ENCODE data around the gene POLE. TPM values are rescaled to one million over a fixed set of nuclear protein-coding genes. Genes with fewer than 3 reads are reported as not detected.

POLE gene
- total RNA-seq, 2 experiments from 2014 or later: 115 to 121 TPM

DNA sequence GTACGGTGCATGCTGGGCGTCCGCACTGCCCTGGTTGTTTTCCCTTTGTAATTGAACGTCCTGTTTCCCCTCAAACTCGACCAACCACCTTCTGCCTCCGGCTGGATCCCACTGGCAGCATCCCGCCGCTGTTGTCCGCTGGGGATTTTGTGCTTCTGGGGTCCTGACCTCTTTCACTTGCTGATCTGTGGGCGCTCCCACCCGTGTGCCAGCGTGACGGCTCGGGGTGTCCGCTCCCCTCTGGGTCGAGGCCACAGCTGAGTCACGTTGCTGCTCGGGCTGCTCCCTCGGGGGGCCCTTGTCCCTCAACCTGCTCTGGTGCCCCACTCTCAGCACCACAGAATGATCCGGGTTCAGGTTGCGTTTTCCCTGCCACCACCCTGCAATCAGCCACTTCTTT is 31.5 kb upstream of the POLE start:
- ATAC-seq: no peak

DNA sequence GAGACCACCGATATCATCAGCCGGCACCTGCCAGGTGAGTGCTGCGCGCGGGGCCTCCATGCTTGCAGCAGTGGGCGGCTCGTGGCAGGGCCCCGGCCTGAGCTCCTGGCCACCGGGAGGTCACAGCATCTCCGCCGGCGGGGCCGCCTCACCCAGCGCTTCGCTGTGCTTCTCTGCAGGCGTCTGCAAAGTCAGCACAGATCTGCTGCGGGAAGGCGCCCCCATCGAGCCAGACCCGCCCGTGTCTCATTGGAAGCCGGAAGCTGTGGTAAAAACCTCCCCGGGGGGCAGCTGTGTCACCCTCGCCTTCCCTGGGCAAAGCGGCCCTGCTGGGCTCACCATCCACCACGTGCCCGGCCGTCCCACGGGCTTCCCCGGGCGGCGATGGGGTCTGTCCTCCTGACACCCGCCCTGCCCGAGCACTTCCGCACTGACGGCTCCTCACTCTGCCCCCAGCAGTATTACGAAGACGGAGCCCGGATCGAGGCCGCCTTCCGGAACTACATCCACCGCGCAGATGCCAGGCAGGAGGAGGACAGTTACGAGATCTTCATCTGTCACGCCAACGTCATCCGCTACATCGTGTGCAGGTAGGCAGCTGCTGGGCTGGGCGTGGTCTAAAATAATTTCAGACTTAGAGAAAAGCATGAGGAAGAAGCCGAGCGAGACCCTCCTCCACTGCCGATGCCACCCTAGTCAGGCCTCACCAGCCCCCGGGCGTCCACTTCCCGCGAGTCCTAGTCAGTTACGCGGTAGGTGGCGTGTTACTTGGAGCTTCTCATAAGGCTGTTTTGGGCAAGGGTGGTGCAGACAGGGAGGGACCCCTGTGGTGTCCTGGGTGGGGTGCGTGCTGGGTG is 30.6 kb upstream of the POLE start:
- intact Hi-C loops (cut with micrococcal nuclease): no loop called here
- TF ChIP-seq, protein P1, sequence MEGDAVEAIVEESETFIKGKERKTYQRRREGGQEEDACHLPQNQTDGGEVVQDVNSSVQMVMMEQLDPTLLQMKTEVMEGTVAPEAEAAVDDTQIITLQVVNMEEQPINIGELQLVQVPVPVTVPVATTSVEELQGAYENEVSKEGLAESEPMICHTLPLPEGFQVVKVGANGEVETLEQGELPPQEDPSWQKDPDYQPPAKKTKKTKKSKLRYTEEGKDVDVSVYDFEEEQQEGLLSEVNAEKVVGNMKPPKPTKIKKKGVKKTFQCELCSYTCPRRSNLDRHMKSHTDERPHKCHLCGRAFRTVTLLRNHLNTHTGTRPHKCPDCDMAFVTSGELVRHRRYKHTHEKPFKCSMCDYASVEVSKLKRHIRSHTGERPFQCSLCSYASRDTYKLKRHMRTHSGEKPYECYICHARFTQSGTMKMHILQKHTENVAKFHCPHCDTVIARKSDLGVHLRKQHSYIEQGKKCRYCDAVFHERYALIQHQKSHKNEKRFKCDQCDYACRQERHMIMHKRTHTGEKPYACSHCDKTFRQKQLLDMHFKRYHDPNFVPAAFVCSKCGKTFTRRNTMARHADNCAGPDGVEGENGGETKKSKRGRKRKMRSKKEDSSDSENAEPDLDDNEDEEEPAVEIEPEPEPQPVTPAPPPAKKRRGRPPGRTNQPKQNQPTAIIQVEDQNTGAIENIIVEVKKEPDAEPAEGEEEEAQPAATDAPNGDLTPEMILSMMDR (IDR thresholded peaks at IDR 0.05): no peak
- Mint-ChIP-seq H3K27me3 (no peaks in the 10 kb centered on the region), H3K4me3 (no peak overlapping the region), H3K4me1 (ENCODE audit: low read depth) (peaks cover 11% of the 10 kb centered on the region), H3K9me3 (no peaks in the 10 kb centered on the region), H3K36me3 (ENCODE audit: low read depth) (peaks cover 43% of the 10 kb centered on the region), H3K27ac (no peak overlapping the region)
- CTCF ChIA-PET: interaction anchor here (0.6 kb wide), 1 partner anchor 14 kb away, joined by 3 read pairs; no protein-coding TSS in a partner anchor
- ATAC-seq (peak; percentile 20), DNase-seq (peak; percentile 26)
- POLR2A ChIA-PET: interaction anchor here (1.0 to 1.1 kb wide), 2 partner anchors 8 to 19 kb away, joined by 3 to 4 read pairs; no protein-coding TSS in a partner anchor

More for the DNA sequence above, 31.5 kb upstream of the POLE start:
- Mint-ChIP-seq H3K4me3 (no peak overlapping the region), H3K27ac (no peak overlapping the region), H3K27me3 (no peaks in the 10 kb centered on the region), H3K4me1 (ENCODE audit: low read depth) (peaks cover 3% of the 10 kb centered on the region), H3K9me3 (no peaks in the 10 kb centered on the region), H3K36me3 (ENCODE audit: low read depth) (peaks cover 44% of the 10 kb centered on the region)
- DNase-seq: no peak
- ChIA-PET POLR2A (interaction anchor here (1.0 to 1.1 kb wide), 3 partner anchors 8 to 9 kb away, joined by 3 to 4 read pairs (median 3); partner anchors contain the start of gene PGAM5), CTCF (no interaction called here)
- TF ChIP-seq, protein P1 (IDR thresholded peaks at IDR 0.05): no peak
- intact Hi-C loops (cut with micrococcal nuclease): no loop called here

GRCh38 chr12:132717011-132717410 is 29.9 kb upstream of the POLE start:
- CTCF ChIA-PET: interaction anchor here (0.6 kb wide), 1 partner anchor 15 kb away, joined by 3 read pairs; no protein-coding TSS in a partner anchor
- Mint-ChIP-seq H3K27ac (no peak overlapping the region), H3K27me3 (no peaks in the 10 kb centered on the region), H3K4me1 (ENCODE audit: low read depth) (peaks cover 16% of the 10 kb centered on the region), H3K9me3 (no peaks in the 10 kb centered on the region), H3K4me3 (no peak overlapping the region), H3K36me3 (ENCODE audit: low read depth) (peaks cover 43% of the 10 kb centered on the region)
- ATAC-seq: no peak
- DNase-seq: no peak
- intact Hi-C loops (cut with micrococcal nuclease): no loop called here
- POLR2A ChIA-PET: interaction anchor here (1.1 kb wide), 1 partner anchor 18 kb away, joined by 4 read pairs; no protein-coding TSS in a partner anchor
- TF ChIP-seq, protein P1 (IDR thresholded peaks at IDR 0.05): no peak

GRCh38 chr12:132716356-132716755 is 29.2 kb upstream of the POLE start:
- H3K27ac Mint-ChIP-seq: no peak overlapping the region
- DNase-seq (no peak), ATAC-seq (no peak)
- intact Hi-C loops (cut with micrococcal nuclease): no loop called here
- CTCF ChIA-PET: no interaction called here
- H3K27me3 Mint-ChIP-seq: no peaks in the 10 kb centered on the region
- H3K36me3 Mint-ChIP-seq (ENCODE audit: low read depth): peaks cover 42% of the 10 kb centered on the region
- H3K4me1 Mint-ChIP-seq (ENCODE audit: low read depth): peaks cover 16% of the 10 kb centered on the region
- H3K4me3 Mint-ChIP-seq: no peak overlapping the region
- no peaks in the 10 kb centered on the region for H3K9me3 Mint-ChIP-seq
- TF ChIP-seq, protein P1 (IDR thresholded peaks at IDR 0.05): no peak
- POLR2A ChIA-PET: no interaction called here

DNA sequence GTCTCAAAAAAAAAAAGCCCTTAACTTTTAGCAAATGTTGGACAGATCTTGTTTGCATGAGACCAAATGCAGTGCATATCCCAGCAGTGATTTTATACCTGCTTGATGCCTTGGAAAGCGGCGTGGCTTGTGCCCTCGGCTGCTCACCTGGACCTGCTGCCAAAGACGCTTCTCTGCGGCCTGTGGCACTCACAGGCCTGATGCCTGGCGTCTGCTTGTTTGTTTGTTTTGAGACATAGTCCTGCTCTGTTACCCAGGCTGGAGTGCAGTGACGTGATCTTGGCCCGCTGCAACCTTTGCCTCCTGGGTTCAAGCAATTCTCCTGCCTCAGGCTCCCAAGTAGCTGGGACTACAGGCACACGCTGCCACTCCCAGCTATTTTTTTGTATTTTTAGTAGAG is 28.7 kb upstream of the POLE start:
- TF ChIP-seq, protein P1 (IDR thresholded peaks at IDR 0.05): no peak
- H3K27ac Mint-ChIP-seq: no peak overlapping the region
- no peak for DNase-seq
- intact Hi-C loops (cut with micrococcal nuclease): no loop called here
- no peaks in the 10 kb centered on the region for H3K27me3 Mint-ChIP-seq
- H3K36me3 Mint-ChIP-seq (ENCODE audit: low read depth): peaks cover 39% of the 10 kb centered on the region
- no peaks in the 10 kb centered on the region for H3K9me3 Mint-ChIP-seq
- ChIA-PET CTCF (no interaction called here), POLR2A (interaction anchor here (0.6 kb wide), 1 partner anchor 35 kb away, joined by 3 read pairs; no protein-coding TSS in a partner anchor)
- peaks cover 16% of the 10 kb centered on the region for H3K4me1 Mint-ChIP-seq (ENCODE audit: low read depth)
- ATAC-seq: no peak
- H3K4me3 Mint-ChIP-seq: no peak overlapping the region

All from activated CD8-positive, alpha-beta T cell treated with anti-CD3 and anti-CD28 coated beads for 36 hours (primary cell).